B cell (primary cell): ENCODE measurements around the gene AOPEP.

Source experiments
- CTCF ChIP-seq: fragments of 200-600 bp; IDR thresholded peaks from one replicate; pipeline ENCODE4 v1.8.0; 2022; ENCODE audit warnings: antibody characterized with exemption, mild to moderate bottlenecking
- EZH2 ChIP-seq: IDR thresholded peaks from 2 replicates; pipeline ENCODE4 v1.6.1; 2012; ENCODE audit warnings: borderline replicate concordance, low read depth, mild to moderate bottlenecking, moderate library complexity, low read length; ENCODE audit not compliant: insufficient read depth, poor library complexity, severe bottlenecking

GRCh38 chr9:94719878-94720277, 6.6 kb upstream of the AOPEP start:
- TF ChIP-seq CTCF, result no peak
- no peak for TF ChIP-seq EZH2
